GM21390 (cell line): ENCODE results near the gene WDFY3.

Experiments used
- ATAC-seq: cut with Tn5 transposase; IDR thresholded peaks from one replicate; pipeline ENCODE4 v1.9.1; 2021; ENCODE audit not compliant: unreplicated experiment

The WDFY3 gene

DNA sequence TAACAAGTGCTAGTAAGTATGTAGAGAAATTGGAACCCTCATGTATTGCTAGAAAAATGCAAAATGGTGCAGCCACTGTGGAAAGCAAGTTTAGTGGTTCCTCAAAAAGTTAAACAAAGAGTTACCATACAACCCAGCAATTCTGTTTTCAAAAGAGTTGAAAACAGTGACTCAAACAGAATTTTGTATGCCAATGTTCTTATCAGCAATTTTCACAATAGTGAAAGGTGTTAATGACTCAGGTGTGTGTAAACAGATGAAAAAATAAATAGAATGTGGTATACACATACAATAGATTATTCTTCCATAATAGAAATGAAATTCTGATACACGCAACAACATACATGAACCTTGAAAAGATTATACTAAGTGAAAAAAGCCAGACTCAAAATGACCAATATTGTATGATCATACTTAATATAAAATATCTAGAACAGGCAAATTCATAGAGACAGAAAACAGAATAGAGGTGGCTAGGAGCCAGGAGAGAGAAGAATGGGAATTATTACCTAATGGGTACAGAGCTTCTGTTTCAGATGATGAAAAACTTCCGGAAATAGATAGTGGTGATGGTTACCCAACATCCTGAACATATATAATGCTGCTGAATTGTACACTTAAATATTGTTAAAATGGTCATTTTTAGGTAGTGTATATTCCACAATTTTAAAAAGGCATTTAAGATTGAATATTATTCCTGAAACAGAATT, 51.6 kb downstream of the WDFY3 start:
- no peak for ATAC-seq

DNA sequence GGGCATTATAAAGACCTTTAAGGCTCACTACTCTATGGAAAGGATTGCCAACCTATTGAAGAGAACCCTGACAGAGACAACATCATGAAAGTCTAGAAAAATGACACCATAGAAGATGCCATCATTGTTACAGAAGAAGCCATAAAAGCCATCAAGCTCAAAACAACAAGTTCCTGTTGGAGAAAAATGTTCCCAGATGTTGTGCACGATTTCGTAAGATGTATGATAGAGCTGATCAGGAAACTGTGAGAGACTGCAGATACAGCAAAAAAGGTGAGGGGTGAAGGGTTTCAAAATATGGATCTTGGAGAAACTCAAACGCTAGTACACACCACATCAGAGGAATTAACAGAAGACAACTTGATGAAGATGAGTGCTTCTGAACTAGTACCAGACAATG, 53.3 kb downstream of the WDFY3 start:
- ATAC-seq, result no peak

DNA sequence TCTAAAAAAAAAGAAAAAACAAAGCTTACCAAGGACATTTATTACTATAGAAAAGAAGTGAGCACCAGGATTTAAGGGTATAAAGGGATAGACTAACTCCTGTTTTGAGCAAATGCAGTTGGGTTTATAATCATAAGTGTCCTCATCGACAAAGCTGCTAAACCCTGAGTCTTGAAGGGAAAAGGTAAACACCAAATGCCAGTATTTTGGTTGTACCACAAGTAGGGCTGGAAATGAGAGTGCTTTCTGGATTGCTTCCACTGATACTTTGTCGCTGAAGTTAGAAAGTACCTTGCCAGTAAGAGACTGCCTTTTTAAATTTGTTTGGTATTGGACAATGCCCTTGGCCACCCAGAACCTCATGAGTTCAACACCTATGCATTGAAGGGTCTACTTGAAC, 53.7 kb downstream of the WDFY3 start:
- no peak for ATAC-seq

DNA sequence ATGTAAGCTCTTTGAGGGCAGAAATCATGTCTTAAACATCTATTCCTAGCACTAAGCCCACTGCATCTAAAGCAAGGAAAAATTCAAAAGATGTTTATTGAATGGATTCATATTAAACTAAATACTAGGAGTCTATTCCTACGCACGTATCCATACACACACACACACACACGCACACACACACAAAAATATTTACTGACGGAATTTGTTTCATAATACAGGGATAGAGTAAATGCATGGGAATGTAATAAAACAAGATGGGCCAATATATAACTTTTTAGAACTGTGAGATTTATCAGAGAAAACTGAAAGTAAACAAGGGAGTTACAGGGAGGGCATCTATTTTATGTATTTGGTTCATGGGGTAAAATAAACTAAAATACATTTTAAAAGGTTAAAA, 57.6 kb downstream of the WDFY3 start:
- ATAC-seq, result no peak

DNA sequence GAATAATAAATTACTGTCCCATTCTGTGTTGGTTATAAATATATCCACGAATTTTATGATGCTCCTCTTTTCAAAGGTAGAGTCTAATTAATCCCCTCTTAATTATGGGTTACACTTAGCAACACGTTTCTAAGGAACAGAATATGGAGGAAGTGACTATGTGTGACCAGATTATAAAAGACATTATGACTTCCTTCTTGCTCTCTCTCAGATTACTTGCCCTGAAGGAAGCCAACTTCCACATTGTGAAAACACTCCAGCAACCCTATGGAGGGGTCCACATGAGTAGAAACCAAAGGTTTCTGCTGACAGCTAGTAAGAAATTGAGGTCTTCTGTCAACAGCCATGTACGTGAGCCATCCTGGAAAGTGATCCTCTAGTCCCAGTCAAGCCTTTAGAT, 59.3 kb downstream of the WDFY3 start:
- ATAC-seq, result no peak

DNA sequence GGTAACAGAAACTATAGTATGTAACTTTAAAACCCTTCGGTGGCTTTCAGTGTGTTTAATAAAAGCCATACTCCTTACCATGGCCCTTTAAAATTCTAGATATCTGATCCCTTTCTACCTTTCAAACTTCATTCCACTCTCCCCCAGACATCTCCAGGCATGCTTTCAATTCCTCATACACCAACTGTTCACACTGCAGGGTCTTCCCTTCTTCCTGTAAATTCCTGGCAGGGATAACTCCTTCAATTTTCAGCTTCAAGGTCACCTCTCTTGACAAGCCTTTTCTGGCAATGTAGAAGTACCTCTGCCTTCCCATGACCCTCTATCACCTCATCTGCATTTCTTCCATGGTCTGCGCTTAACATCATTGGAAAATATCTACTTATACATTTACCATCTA, 60.8 kb downstream of the WDFY3 start:
- ATAC-seq, result no peak

DNA sequence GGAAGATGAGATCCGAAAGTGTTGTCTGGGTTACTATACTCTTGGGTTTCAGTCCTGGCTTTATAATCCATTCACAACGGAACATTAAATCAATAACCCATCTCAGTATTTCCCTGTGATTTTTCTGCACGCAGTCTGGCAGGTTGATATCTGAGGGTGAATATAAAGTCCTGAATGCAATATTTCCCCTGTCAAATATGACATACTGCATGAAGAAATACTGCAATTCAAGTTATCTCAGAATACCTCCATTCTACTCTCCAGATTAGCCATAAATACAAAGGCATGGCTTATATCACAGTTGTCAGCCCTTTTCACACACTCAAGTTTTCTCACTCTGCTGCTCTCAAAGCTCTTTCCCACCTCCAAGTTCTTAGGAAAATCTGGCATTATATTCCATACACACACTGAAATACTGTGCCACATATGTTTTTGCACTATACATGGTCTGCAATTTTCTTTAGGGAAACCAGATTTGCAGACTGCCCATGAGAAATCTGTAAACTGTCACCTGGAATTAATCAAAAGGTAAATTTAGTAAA, 64.7 kb downstream of the WDFY3 start:
- no peak for ATAC-seq

DNA sequence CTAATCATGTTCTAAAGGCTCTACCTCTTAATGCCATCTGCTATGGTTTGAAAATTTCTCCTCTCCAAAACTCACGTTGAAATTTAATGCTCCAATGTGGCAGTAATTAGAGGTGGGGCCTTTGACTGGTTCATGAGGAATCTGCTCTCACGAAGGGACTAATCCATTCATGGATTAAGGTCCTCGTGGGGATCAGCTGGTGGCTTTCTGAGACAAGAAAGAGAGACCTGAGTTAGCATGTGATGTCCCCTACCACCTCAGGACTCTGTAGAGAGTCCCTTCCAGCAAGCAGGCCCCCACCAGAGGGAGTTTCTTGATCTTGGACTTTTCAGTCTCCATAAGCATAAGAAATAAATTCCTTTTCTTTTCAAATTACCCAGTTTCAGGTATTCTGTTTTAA, 65.3 kb downstream of the WDFY3 start:
- ATAC-seq, result no peak

DNA sequence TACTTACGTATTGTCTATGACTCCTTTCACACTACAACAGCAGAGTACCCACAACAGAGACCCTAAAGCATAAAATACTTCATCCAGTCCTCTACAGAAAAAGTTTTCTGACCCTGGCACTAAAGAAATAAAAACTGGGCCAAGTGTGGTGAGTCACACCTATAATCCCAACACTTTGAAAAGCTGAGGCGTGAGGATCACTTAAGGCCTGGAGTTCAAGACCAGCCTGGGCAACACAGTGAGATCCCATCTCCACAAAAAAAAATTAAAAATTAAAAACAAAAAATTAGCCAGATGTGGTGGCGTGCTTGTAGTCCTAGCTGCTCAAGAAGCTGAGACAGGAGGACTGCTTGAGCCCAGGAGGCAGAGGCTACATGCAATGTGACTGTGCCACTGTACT, 66.9 kb downstream of the WDFY3 start:
- ATAC-seq, result no peak

DNA sequence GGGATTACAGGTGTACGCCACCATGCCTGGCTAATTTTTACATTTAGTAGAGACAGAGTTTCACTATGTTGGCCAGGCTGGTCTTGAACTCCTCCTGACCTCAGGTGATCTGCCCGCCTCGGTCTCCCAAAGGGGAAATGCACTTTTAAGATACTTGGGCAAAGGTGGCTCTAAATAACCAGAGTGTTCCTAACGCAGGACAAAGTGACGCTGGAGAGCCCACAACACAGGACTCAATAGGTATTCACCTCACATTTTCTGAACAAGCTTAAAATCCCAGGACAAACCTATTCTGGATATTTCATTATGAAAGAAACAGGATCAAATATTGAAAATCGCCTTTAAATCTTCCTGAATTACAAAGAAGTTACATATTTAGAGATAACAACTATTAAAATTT, 69.0 kb downstream of the WDFY3 start:
- ATAC-seq, result no peak

DNA sequence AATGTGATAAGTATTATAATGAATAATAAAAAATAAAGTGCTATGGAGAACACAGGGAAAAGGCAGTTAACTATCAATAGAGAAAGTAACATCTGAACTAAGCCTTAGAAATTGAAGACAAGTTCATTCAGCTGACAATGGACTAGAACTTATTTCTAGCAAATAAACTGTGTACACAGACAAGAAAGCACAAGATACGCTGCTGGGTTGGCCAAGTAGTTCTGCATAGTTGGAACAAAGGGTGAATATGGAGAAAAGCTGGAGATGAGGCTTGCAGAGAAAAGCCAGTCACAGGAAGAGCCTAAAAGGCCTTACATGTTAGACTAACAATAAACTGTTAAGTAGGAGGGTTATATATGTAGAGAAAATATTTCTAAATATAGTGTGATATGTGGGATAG, 71.2 kb downstream of the WDFY3 start:
- no peak for ATAC-seq

DNA sequence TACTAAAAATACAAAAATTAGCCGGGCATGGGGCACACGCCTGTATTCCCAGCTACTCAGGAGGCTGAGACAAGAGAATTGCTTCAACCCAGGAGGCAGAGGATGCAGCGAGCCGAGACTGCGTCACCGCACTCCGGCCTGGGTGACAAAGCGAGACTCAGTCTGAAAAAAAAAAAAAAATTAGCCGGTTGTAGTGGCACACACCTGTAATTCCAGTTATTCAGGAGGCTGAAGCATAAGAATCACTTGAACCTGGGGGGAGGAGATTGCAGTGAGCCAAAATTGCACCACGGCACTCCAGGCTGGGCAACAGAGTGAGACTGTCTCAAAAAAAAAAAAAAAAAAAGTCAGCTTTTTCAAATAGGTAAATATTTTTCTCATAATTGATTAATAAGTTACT, 71.9 kb downstream of the WDFY3 start:
- no peak for ATAC-seq

DNA sequence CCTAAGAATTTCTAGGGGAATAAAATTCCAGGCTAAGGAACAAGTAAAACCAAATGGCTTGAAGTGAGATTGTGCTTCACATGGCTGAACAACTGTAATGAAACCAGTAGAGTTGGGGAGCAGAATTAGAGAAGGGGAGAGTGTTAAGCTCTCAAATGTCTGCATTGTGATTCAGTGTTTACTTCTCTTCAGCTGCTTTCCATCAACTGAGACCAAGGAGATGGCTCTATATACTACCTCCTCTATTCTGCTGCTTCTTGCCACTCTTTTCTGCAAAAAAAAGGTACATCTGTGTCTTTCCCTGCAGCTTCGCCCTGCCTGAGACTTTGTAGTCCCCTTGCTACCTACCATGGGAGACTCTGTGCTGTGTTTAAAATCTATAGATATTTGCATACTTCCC, 73.5 kb downstream of the WDFY3 start:
- ATAC-seq, result no peak

DNA sequence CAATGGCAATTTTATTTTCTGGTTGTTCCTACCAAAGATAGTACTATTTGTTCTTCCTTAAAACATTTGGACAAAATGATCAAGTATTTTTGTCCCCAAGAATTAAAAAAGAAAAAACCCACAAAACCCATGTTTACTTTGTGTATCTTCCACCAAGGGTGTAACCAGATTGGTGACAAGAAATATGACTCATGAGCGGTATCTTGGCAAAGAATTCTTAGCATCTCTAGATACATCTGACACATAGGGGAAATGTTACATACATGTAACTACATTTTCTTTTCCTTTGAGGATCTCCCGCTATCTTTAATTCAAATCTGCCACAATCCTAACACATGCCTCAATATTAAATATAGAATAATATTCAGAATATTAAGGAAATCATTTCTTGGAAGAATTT, 78.7 kb downstream of the WDFY3 start:
- ATAC-seq, result no peak

DNA sequence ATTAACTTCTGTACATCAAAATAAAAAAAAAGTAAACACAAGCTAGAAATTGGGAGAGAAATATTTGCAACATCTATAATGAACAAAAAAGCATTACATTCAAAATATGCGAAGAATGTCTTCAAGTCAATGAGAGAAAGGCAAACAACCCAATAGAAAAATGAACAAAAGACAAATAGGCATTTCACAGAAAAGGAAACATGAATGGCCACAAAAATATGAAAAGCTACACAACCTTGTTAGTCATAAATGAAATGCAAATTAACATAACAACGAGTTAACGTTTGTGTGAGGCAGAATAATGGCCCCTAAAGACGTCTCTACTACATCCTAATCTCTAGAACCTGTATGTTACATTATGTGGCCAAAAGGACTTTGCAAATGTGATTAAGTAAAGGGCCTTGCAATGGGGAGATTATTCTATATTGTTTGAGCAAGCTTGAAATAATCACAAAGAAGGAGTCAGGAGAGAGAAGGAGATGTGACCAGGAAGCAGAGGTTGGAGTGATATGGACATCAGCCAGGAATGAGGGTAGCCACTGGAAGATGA, 86.8 kb downstream of the WDFY3 start:
- ATAC-seq, result no peak

DNA sequence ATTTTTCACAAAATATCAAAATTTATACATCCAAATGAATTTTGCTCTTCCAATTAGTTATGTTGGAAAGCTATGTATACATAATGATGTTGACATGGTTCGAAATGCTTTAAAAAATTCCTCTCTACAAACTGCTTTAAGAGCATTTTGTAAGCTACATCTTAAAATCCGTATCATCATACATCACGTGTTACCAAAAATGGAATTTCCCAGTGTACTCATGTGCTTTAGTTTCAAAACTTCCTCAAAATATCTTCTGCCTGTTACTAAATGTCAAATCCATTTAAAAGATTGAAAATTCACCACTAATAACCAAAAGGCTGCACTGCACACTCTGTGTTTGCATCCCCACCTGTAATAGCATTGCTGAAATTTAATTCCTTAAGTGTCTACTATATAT, 87.9 kb downstream of the WDFY3 start:
- no peak for ATAC-seq

DNA sequence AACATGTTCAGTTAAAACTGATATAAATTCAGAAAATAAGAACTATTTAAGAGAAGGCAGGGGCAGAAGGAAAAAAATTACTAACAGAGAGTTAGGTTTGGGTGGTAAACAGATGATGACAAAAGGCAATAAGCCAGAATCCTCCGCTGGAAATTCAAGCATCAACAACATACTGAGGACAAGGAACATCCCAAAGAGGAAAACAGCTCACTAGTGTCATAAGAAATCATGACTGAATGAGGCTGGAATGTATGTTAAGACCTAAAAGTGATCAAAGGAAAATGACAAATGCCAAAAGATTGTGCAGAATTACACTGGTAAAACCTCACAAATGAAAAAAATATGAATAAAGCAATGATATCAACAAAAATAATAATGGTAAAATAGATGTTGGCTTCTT, 88.4 kb downstream of the WDFY3 start:
- ATAC-seq, result no peak

DNA sequence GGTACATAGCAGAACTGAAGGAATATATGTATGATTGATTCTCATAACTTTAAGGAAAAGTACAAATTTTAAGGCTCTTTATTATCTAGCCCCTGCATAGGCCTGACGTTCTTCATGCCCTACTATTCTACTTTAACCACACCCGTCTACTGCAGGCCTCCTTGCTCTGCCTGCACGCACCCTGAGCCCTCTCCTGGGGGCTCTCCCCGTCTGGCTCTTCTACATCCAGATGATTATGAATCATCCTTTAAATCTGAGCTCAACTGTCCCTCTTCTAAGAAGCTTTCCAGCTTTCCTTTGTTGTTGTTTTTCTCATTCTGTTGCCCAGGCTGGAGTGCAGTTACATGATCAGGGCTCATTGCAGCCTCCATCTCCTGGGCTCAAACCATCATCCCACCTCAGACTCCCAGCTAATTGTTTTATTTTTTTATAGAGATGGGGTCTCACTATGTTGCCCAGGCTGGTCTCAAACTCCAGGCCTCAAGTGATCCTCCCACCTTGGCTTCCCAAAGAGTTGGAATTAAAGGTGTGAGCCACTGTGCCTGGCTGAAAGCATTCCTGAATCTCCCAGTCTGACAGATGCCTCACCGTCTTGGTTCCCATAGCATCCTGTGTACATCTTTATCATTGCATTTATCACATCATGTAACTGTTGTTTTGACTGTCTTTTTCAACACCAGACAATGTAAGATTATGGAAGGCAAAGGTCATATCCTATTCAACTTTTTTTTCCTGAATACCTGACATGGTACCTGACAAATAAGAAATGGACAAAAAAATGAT, 89.2 kb downstream of the WDFY3 start:
- ATAC-seq, result no peak

DNA sequence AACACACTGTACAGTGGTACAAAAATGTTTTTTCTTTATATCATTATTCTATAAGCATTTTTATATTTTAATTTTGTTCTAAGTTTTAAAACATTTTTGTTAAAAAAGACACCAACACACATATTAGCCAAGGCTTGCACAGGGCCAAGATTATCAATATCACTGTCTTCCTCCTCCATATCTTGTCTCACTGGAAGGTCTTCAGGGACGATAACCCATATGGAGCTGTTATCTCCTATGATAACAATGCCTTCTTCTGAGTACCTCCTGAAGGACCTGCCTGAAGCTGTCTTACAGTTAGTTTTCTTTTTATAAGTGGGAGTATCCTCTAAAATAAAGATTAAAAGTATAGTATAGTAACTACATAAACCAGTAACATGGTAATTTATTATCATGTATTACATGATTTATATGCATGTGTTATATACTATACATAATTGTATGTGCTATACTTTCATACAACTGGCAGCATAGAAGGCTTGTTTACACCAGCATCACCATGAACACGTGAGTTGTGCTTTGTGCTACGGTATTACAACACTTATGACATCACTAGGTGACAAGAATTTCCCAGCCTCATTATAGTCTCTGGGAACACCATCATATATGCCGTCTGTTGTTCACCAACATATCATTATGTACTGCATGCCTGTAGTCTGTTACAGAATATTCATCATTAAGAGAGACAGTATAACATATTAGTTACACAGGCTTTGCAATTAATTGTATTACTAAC, 90.7 kb downstream of the WDFY3 start:
- ATAC-seq, result no peak

DNA sequence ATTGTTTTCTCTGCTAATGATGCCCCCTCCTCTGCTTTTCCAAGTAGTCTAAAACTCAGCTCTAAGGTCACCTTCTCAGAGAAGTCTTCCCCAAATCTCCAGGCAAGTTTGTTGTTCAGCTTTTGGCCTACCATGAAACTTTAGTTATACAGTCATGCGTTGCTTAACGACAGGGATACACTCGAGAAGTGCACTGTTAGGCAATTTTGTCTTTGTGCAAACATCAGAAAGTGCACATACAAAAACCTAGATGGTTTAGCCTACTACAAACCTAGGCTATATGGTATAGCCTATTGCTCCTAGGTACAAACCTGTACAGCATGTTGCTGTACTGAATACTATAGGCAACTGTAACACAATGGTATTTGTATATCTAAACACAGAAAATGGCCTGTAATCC, 91.9 kb downstream of the WDFY3 start:
- ATAC-seq, result no peak

DNA sequence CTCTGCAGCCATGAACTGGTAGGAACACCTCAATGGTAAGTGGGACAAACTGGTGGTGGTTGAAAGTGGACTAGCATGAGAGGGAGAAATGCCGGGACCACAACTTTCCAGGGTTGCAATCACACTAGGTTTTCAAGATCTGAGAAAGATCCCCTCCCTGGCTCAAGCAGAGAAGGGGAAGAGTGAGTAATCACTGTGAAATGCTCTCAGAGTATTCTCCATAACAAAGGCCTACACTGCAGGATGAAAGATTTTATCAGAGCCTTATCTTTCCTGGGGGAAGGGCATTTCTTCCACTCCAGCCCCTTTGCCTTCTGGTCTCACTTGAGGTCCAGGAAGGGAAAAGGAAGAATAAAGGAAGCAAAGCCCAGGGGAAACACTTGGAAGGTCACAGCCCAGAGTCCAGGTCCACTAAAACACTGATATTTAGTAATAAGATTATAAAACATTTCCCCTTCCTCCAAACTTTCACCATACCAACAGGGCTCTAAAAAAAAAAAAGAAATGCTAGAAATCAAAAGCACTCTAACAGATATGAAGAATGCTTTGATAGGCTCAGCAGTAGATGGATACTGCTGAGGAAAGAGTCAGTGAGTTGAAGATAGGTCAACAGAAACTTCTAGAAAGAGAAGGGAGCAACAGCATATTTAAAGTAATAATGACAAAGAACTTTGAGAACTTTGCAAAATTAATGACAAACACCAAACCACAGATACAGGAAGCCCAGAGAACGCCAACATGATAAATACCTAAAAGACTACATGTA, 95.9 kb downstream of the WDFY3 start:
- ATAC-seq, result no peak
